Lower leg skin (tissue), 4 donors: Measurements from ENCODE around the gene MAEA. TPM values are rescaled to one million over a fixed set of nuclear protein-coding genes. Genes with fewer than 3 reads are reported as not detected.

Source experiments
- DNase-seq, 2 donors: peaks; one replicate each; pipeline ENCODE4 v3.0.0-alpha.2; 2019; ENCODE audit warnings: low spot score in 2 of 2
- H3K4me3 ChIP-seq: fragments of 200-600 bp; sonication (generic); 2 replicates; pipeline ENCODE4 v1.5.1; 2017; ENCODE audit warnings: mild to moderate bottlenecking, low read depth; ENCODE audit not compliant: poor library complexity, severe bottlenecking
- CTCF ChIP-seq, 3 donors: fragments of 450-650 bp; IDR thresholded peaks; one replicate each; pipeline ENCODE4 v1.5.1; 2016; ENCODE audit warnings: antibody characterized with exemption in 3 of 3, mild to moderate bottlenecking in 3 of 3, moderate library complexity in 2 of 3
- POLR2A ChIP-seq, 2 donors: fragments of 450-650 bp; IDR thresholded peaks; one replicate each; pipeline ENCODE4 v1.6.1; 2016 to 2017; ENCODE audit warnings: antibody characterized with exemption in 2 of 2, mild to moderate bottlenecking in 1 of 2, moderate library complexity in 1 of 2
- WGBS, 2 donors: methylation state at CpG; one replicate each; pipeline ENCODE4 v1.1.5; 2018; 5-methylcytosine and 5-hydroxymethylcytosine counted together
- intact Hi-C: fragments of 100-400 bp; cut with DNase I; formaldehyde crosslinking; loops from one replicate; pipeline ENCODE4 v1.15.0; 2023; ENCODE audit warnings: low total_unique reads
- total RNA-seq, 4 donors: library from RNA; depleted of rRNA; stranded (reverse); fragments of >200 nt; gene quantifications; one replicate each; pipeline ENCODE4 v1.1.0, GENCODE V29; 2016

Gene MAEA
- total RNA-seq, 4 donors from 2014 or later, result 79.6 to 124 (median 89.4) TPM

GRCh38 chr4:1261107-1261928 is 28.4 kb upstream of the MAEA start:
- WGBS, 2 donors, result 90 to 92% methylated on average over 21 of the region's 21 CpGs
- TF ChIP-seq CTCF (IDR thresholded peaks at IDR 0.05) (no peak), POLR2A (IDR thresholded peaks at IDR 0.05) (no peak)
- no peak overlapping the region for H3K4me3 ChIP-seq
- intact Hi-C loops, result loop anchor here (5.0 to 10.0 kb wide), 2 partner anchors 97 to 1416 kb away; no protein-coding TSS in a partner anchor
- peak in 1 of 2 donors; percentile 80 for DNase-seq

- H3K4me3 ChIP-seq, result no peak overlapping the region
- TF ChIP-seq POLR2A (IDR thresholded peaks at IDR 0.05), result no peak
- TF ChIP-seq CTCF (IDR thresholded peaks at IDR 0.05), result no peak
- peak in 1 of 2 donors; percentile 40 for DNase-seq
- intact Hi-C loops, result loop anchor here (5.0 to 10.0 kb wide), 2 partner anchors 100 to 1412 kb away; no protein-coding TSS in a partner anchor
- WGBS, 2 donors, result 87 to 91% methylated on average over 3 of the region's 3 CpGs
These were observed 24.7 kb upstream of the MAEA start for GRCh38 chr4:1264942-1265341.

DNA sequence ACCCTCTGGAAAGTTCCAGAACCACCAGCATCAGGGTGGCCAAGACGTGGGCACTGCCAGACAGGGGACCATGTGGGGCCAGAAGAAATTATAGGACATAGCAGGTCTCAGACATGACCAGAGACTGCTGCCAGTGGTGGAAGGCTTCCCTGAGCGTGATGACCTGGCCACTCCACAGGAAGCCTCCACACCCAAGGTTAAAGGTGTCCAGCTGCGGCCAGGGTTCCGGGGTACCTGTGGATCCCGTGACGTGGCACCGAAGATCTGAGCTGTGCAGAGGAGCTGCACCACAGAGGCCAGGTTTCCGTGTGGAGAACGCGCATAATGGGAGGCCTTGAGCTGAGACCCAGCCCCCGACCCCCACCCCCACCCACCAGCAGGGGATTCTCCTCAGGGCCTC is 24.3 kb upstream of the MAEA start:
- WGBS, 2 donors, result 89 to 90% methylated on average over 10 to 11 of the region's 11 CpGs
- H3K4me3 ChIP-seq, result no peak overlapping the region
- TF ChIP-seq POLR2A (IDR thresholded peaks at IDR 0.05) (no peak), CTCF (IDR thresholded peaks at IDR 0.05) (no peak)
- intact Hi-C loops, result loop anchor here (10.0 kb wide), 1 partner anchor 101 kb away; no protein-coding TSS in a partner anchor
- DNase-seq, result peak in 1 of 2 donors; percentile 61

- no peak for TF ChIP-seq CTCF (IDR thresholded peaks at IDR 0.05)
- TF ChIP-seq POLR2A (IDR thresholded peaks at IDR 0.05), result no peak
- DNase-seq, result no peak
- WGBS, 2 donors, result 86 to 91% methylated on average over 9 of the region's 9 CpGs
- intact Hi-C loops, result loop anchor here (10.0 kb wide), 1 partner anchor 102 kb away; no protein-coding TSS in a partner anchor
- no peak overlapping the region for H3K4me3 ChIP-seq
These were observed 22.6 kb upstream of the MAEA start for GRCh38 chr4:1266881-1267763.

GRCh38 chr4:1269209-1269608 is 20.5 kb upstream of the MAEA start:
- no peak for DNase-seq
- TF ChIP-seq CTCF (IDR thresholded peaks at IDR 0.05), result no peak
- TF ChIP-seq POLR2A (IDR thresholded peaks at IDR 0.05), result no peak
- intact Hi-C loops, result loop anchor here (10.0 kb wide), 1 partner anchor 104 kb away; no protein-coding TSS in a partner anchor
- no peak overlapping the region for H3K4me3 ChIP-seq
